Measurements from ENCODE around the gene ST8SIA1. TPM values are rescaled to one million over a fixed set of nuclear protein-coding genes. Genes with fewer than 3 reads are reported as not detected.
A peak's percentile ranks its signal among the peaks of the same experiment; 100 is the strongest.

Gene ST8SIA1
- total RNA-seq, 3 donors from 2014 or later, result 3.2 to 23.8 (median 3.2) TPM

DNA sequence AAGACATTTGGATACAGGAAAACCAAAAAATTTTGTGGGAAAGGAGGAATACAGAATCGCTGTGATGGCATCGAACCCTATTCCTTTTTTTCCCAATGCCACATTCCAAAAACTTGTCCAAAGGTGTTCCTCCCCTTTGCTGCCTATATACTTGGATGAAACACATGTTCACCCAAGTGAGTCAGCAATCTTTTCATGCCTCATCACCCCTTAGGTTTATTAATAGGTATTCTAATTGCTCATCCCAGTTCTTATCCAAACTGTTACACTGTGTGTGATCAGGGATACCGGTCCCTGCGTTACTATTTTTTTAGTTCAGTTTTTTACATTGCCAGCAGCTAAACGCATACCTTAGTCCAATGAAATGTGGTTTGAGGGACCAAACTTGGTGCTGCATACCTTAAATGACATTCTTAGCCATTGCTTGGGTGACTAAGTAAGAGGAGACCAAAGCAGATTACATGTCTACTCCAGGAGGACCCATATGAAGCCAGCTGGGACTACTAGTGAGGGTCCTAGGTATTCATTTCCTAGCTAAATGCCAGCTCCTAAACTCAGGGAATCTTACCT lies 20.6 kb upstream of the ST8SIA1 start:
- TF ChIP-seq, protein P1, sequence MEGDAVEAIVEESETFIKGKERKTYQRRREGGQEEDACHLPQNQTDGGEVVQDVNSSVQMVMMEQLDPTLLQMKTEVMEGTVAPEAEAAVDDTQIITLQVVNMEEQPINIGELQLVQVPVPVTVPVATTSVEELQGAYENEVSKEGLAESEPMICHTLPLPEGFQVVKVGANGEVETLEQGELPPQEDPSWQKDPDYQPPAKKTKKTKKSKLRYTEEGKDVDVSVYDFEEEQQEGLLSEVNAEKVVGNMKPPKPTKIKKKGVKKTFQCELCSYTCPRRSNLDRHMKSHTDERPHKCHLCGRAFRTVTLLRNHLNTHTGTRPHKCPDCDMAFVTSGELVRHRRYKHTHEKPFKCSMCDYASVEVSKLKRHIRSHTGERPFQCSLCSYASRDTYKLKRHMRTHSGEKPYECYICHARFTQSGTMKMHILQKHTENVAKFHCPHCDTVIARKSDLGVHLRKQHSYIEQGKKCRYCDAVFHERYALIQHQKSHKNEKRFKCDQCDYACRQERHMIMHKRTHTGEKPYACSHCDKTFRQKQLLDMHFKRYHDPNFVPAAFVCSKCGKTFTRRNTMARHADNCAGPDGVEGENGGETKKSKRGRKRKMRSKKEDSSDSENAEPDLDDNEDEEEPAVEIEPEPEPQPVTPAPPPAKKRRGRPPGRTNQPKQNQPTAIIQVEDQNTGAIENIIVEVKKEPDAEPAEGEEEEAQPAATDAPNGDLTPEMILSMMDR (IDR thresholded peaks at IDR 0.05), result no peak
- H3K9me3 ChIP-seq, result no peaks in the 10 kb centered on the region
- no peaks in the 10 kb centered on the region for H3K36me3 ChIP-seq (ENCODE audit: low read depth)
- no peaks in the 10 kb centered on the region for H3K4me1 ChIP-seq (ENCODE audit: low read depth)
- DNase-seq, result no peak
- H3K4me3 ChIP-seq, result no peak overlapping the region
- ATAC-seq, result no peak
- intact Hi-C loops (cut with DNase I, micrococcal nuclease), result no loop called here

DNA sequence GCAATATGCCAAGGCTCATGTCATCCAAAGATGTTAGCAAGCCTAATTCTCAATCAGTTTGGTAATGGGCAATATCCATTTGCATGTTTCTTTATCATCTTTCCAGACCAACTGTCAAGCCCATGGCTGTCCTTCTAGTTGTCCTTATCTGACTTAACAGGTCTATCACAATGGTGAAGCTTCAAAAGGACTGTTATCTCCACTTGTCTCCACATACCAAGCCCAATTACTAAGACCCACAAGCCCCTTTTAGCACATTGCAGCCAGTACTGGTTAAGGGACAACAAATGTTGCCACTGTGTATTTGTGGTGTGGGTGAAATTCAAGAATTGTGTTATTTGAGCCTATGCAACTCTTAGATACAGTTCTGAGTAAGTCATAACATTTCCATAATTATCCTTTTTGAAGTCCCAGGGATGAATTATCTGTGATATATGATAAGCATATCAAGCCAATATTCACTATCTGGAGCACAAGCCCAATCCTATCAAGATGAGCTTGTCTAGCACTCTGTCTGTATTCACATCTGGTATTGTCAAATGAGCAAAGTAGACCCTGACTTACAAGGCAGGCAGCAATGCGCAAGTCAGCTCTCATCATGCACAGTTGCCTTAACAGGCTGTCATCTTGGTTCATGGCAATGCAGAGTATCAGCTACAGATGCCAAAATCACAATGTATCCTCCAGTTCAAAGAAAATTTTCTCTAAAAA lies 19.3 kb upstream of the ST8SIA1 start:
- intact Hi-C loops (cut with DNase I, micrococcal nuclease), result no loop called here
- DNase-seq (no peak), ATAC-seq (no peak)
- Histone ChIP-seq H3K36me3 (ENCODE audit: low read depth) (no peaks in the 10 kb centered on the region), H3K4me3 (no peak overlapping the region), H3K4me1 (ENCODE audit: low read depth) (no peaks in the 10 kb centered on the region), H3K9me3 (no peaks in the 10 kb centered on the region)
- TF ChIP-seq, protein P1 (IDR thresholded peaks at IDR 0.05), result no peak

DNA sequence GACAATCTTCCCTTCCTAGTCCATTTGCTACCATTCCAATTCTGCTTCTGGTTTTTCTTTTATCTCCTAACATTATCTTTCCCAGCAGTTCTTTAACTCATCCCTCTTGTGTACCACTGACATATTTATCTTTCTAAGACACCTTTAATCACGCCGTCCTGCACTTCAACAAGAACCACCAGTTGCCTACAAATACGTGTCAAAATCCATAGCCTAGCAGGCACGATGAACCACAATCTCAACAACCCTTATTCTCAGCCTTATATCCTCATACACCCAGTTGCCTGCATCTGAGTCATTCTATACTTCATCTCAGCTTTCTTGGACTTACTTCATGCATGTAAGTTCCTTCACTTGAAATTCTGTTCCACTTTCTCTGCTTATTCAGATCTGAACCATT lies 16.4 kb upstream of the ST8SIA1 start:
- no peaks in the 10 kb centered on the region for H3K4me1 ChIP-seq (ENCODE audit: low read depth)
- DNase-seq (no peak), ATAC-seq (no peak)
- TF ChIP-seq, protein P1 (IDR thresholded peaks at IDR 0.05), result no peak
- H3K4me3 ChIP-seq, result no peak overlapping the region
- H3K9me3 ChIP-seq, result no peaks in the 10 kb centered on the region
- intact Hi-C loops (cut with DNase I, micrococcal nuclease), result no loop called here
- no peaks in the 10 kb centered on the region for H3K36me3 ChIP-seq (ENCODE audit: low read depth)

DNA sequence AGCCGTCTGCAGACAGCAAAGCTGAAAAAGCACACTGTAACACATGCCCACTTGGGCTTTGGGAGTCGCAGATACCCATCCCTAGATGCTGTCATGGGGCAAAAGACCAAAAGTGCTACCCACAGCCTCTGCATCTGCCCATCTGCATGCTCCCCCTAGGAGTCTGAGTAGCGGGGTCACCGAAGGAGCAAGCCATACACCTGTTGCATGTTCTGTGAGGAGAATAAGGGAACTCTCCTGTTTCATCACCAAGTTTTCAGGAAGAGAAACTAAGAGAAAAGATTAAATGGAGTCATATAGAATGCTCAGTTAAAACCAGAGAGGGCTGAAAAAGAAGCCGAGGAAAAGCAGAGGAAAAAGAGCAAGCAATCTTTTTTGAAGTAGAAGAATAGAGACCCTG lies 13.7 kb upstream of the ST8SIA1 start:
- no peak for DNase-seq
- no peak for ATAC-seq
- TF ChIP-seq, protein P1 (IDR thresholded peaks at IDR 0.05), result no peak
- H3K4me3 ChIP-seq, result no peak overlapping the region
- intact Hi-C loops (cut with DNase I, micrococcal nuclease), result no loop called here
- no peaks in the 10 kb centered on the region for H3K36me3 ChIP-seq (ENCODE audit: low read depth)
- no peaks in the 10 kb centered on the region for H3K9me3 ChIP-seq
- H3K4me1 ChIP-seq (ENCODE audit: low read depth), result no peaks in the 10 kb centered on the region

DNA sequence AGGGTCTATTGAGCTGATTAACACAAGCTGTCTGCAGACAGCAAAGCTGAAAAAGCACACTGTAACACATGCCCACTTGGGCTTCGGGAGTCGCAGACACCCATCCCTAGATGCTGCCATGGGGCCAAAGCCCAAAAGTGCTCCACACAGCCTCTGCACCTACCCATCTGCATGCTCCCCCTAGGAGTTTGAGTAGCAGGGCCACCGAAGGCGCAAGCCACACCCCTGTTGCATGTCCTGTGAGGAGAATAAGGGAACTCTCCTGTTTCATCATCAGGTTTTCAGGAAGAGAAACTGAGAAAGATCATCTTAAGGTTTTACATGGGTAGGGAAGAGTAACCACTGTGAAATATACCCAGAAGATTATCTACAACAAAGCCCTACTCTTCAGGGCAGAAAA lies 5.6 kb upstream of the ST8SIA1 start:
- H3K4me1 ChIP-seq (ENCODE audit: low read depth), result no peaks in the 10 kb centered on the region
- no peaks in the 10 kb centered on the region for H3K9me3 ChIP-seq
- ATAC-seq (peak; percentile 14), DNase-seq (no peak)
- TF ChIP-seq, protein P1 (IDR thresholded peaks at IDR 0.05), result no peak
- no peaks in the 10 kb centered on the region for H3K36me3 ChIP-seq (ENCODE audit: low read depth)
- intact Hi-C loops (cut with DNase I, micrococcal nuclease), result no loop called here
- H3K4me3 ChIP-seq, result no peak overlapping the region
